ENCODE results near the gene GCNA. TPM values are rescaled to one million over a fixed set of nuclear protein-coding genes. Genes with fewer than 3 reads are reported as not detected.

GCNA gene
- total and polyA plus RNA-seq, 2 donors, result 2.8 to 4.5 TPM

DNA sequence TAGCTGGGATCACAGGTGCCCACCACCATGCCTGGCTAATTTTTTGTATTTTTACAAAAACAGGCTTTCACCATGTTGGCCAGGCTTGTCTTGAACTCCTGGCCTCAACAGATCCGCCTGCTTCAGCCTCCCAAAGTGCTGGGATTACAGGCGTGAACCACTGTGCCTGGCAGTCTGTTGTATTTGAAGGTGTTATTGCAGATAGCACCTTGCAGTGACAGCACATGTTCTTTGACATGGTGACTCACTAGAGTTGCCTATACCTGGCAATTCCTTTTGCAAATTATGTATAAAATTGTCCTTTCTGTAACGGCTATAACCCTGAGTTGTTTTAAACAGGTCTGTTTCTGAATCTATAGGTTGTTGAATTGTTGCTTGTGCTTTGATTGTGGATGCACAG lies 37.4 kb upstream of the GCNA start:
- Histone ChIP-seq H3K36me3 (ENCODE audit: control insufficient read depth in 2 of 2, insufficient read depth in 2 of 2, low read length in 1 of 2) (peaks cover 15 to 57% of the 10 kb centered on the region in 2 donors), H3K9me3 (ENCODE audit: control insufficient read depth in 2 of 2, insufficient read depth in 1 of 2, low read length in 1 of 2) (no peaks in the 10 kb centered on the region), H3K4me3 (ENCODE audit: low read length in 2 of 2) (no peak overlapping the region), H3K4me1 (ENCODE audit: control insufficient read depth in 2 of 2, insufficient read depth in 2 of 2, low read length in 2 of 2) (no peaks in the 10 kb centered on the region), H3K27ac (ENCODE audit: low read depth in 1 of 2, low read length in 1 of 2) (peak overlapping the region in 1 of 2 donors; percentile 5), H3K27me3 (ENCODE audit: control insufficient read depth in 2 of 2, insufficient read depth in 1 of 2, low read length in 1 of 2) (no peaks in the 10 kb centered on the region)
- 72% methylated on average over 3 of the region's 3 CpGs for WGBS
- DNase-seq (ENCODE audit: low read depth in 6 of 9, low spot score in 9 of 9), result no peak

DNA sequence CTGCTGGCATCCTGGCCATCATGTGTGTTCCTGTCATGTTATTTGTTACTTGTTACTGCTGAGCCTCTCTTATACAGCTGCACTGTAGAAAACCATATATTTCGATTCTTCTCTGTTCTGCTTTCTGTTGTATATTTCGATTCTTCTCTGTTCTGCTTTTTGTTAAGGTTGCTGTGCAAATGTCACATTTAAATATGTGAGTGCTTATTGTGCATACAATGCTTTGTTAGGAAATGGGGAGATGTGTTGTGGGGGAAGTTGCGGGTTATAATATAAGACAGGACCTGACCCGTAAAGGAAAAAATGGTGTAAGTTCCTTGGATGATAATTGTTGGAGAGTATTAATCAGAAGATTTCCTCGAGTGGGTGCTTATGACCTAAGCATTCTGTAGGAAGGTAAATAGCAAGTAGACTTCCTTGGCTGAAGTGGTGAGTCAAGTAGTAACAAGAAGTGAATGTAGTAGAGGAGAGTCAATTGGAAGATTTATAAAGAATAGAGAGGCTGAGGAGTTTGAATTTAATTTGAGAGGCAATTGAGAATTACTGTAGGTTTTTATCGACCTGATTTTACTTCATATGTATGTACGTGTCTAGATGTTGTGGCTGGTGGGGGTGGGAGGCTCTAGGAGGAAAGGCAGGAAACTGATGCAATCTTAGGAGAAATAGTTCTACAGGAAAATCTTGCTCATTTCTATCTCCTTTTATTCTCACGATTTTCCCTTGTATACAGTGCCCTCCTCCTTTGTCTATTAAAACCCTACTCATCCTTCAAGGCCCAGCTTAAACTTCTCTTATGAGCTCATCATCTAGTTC lies 36.8 kb upstream of the GCNA start:
- no peak overlapping the region for H3K4me3 ChIP-seq (ENCODE audit: low read length in 2 of 2)
- H3K27ac ChIP-seq (ENCODE audit: low read depth in 1 of 2, low read length in 1 of 2), result no peak overlapping the region
- H3K4me1 ChIP-seq (ENCODE audit: control insufficient read depth in 2 of 2, insufficient read depth in 2 of 2, low read length in 2 of 2), result no peaks in the 10 kb centered on the region
- DNase-seq (ENCODE audit: low read depth in 6 of 9, low spot score in 9 of 9), result no peak
- peaks cover 15 to 62% of the 10 kb centered on the region in 2 donors for H3K36me3 ChIP-seq (ENCODE audit: control insufficient read depth in 2 of 2, insufficient read depth in 2 of 2, low read length in 1 of 2)
- no peaks in the 10 kb centered on the region for H3K27me3 ChIP-seq (ENCODE audit: control insufficient read depth in 2 of 2, insufficient read depth in 1 of 2, low read length in 1 of 2)
- H3K9me3 ChIP-seq (ENCODE audit: control insufficient read depth in 2 of 2, insufficient read depth in 1 of 2, low read length in 1 of 2), result no peaks in the 10 kb centered on the region
- 30% methylated on average over 8 of the region's 8 CpGs for WGBS

DNA sequence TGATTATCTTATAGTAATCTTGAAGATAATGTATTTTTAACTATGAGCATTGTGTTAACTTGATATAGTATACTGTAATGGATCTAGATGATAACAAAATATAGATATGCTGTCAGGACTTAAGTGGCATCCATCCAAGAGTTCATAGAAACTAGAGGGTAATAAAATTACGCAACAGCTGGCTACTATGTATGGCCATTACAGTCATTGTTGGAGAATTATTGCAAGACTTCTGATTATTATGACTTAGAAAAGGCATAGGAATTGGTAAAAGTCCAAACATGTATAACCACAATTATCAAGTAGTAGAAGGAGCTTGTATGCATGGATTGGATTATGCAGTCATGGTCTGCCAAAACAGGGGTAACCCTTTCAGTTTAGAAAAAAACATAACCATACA lies 35.8 kb upstream of the GCNA start:
- Histone ChIP-seq H3K27me3 (ENCODE audit: control insufficient read depth in 2 of 2, insufficient read depth in 1 of 2, low read length in 1 of 2) (no peaks in the 10 kb centered on the region), H3K4me3 (ENCODE audit: low read length in 2 of 2) (no peak overlapping the region), H3K27ac (ENCODE audit: low read depth in 1 of 2, low read length in 1 of 2) (no peak overlapping the region), H3K9me3 (ENCODE audit: control insufficient read depth in 2 of 2, insufficient read depth in 1 of 2, low read length in 1 of 2) (no peaks in the 10 kb centered on the region), H3K4me1 (ENCODE audit: control insufficient read depth in 2 of 2, insufficient read depth in 2 of 2, low read length in 2 of 2) (no peaks in the 10 kb centered on the region), H3K36me3 (ENCODE audit: control insufficient read depth in 2 of 2, insufficient read depth in 2 of 2, low read length in 1 of 2) (peaks cover 22 to 71% of the 10 kb centered on the region in 2 donors)
- DNase-seq (ENCODE audit: low read depth in 6 of 9, low spot score in 9 of 9), result no peak
- 100% methylated on average over 1 of the region's 1 CpG for WGBS

DNA sequence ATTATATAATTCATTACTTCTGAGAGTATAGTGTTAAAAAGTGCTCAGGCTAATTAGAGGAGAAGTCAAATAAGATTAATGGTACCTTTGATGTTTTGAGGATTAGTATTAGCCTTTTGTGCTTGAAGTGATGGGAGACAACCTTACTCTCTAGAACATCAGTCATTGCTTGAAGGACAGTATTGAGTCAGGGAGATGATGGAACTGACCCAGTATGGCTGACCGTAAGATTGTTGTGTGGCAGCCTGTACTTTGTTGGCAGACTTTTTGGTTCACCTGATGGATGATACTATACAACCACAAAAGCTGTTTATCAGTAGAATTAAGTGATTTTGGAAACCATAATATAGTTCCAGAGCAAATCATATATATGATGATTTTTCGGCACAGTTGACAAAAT lies 35.4 kb upstream of the GCNA start:
- H3K4me1 ChIP-seq (ENCODE audit: control insufficient read depth in 2 of 2, insufficient read depth in 2 of 2, low read length in 2 of 2), result no peaks in the 10 kb centered on the region
- WGBS, result 97% methylated on average over 2 of the region's 2 CpGs

DNA sequence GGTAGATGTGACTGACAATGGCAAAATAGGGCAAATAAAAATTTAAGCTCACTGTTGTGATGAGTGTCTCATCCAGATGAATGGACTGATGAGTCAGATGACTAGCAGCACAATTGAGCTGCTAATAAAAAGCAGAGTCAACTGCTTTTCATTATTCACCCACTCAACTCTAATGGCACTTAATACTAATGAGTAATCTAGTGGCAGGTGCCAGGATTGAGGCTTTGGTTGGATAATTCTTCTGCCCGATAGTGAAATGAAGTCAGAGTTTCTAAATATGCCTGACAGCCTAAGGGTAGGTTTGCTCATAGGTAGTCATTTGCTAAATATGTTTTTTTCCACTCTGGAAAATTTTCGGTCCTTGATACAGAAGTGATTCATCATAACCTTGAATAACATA lies 34.9 kb upstream of the GCNA start:
- peaks cover 22 to 74% of the 10 kb centered on the region in 2 donors for H3K36me3 ChIP-seq (ENCODE audit: control insufficient read depth in 2 of 2, insufficient read depth in 2 of 2, low read length in 1 of 2)
- no peaks in the 10 kb centered on the region for H3K4me1 ChIP-seq (ENCODE audit: control insufficient read depth in 2 of 2, insufficient read depth in 2 of 2, low read length in 2 of 2)
- no peaks in the 10 kb centered on the region for H3K9me3 ChIP-seq (ENCODE audit: control insufficient read depth in 2 of 2, insufficient read depth in 1 of 2, low read length in 1 of 2)
- H3K27me3 ChIP-seq (ENCODE audit: control insufficient read depth in 2 of 2, insufficient read depth in 1 of 2, low read length in 1 of 2), result no peaks in the 10 kb centered on the region
- no peak for DNase-seq (ENCODE audit: low read depth in 6 of 9, low spot score in 9 of 9)
- 91% methylated on average over 2 of the region's 2 CpGs for WGBS
- H3K27ac ChIP-seq (ENCODE audit: low read depth in 1 of 2, low read length in 1 of 2), result no peak overlapping the region
- H3K4me3 ChIP-seq (ENCODE audit: low read length in 2 of 2), result no peak overlapping the region

More for the DNA sequence above, 35.4 kb upstream of the GCNA start:
- H3K9me3 ChIP-seq (ENCODE audit: control insufficient read depth in 2 of 2, insufficient read depth in 1 of 2, low read length in 1 of 2), result no peaks in the 10 kb centered on the region
- no peak overlapping the region for H3K4me3 ChIP-seq (ENCODE audit: low read length in 2 of 2)
- H3K27me3 ChIP-seq (ENCODE audit: control insufficient read depth in 2 of 2, insufficient read depth in 1 of 2, low read length in 1 of 2), result no peaks in the 10 kb centered on the region
- no peak overlapping the region for H3K27ac ChIP-seq (ENCODE audit: low read depth in 1 of 2, low read length in 1 of 2)
- peaks cover 23 to 71% of the 10 kb centered on the region in 2 donors for H3K36me3 ChIP-seq (ENCODE audit: control insufficient read depth in 2 of 2, insufficient read depth in 2 of 2, low read length in 1 of 2)
- no peak for DNase-seq (ENCODE audit: low read depth in 6 of 9, low spot score in 9 of 9)

DNA sequence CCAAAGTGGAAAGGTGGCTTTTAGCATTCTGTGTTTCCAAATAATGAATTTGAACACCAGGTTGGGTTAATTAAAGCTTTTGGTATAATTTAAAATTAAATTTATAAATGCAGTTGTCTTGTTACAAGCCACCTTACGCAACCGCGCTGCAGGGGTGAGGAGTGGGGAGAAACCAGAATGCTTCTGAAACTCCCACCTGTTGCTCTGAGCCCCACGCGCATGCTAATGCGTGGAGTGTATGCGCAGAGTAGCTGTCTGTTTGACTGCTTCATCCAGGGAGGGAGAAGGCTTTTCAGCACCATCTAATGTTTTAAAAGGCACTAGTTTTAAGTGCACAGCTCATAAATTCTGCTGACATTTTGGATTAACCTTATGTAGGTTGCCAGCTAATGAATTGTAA lies 32.9 kb upstream of the GCNA start:
- Histone ChIP-seq H3K4me3 (ENCODE audit: low read length in 2 of 2) (no peak overlapping the region), H3K27me3 (ENCODE audit: control insufficient read depth in 2 of 2, insufficient read depth in 1 of 2, low read length in 1 of 2) (no peaks in the 10 kb centered on the region), H3K27ac (ENCODE audit: low read depth in 1 of 2, low read length in 1 of 2) (no peak overlapping the region), H3K36me3 (ENCODE audit: control insufficient read depth in 2 of 2, insufficient read depth in 2 of 2, low read length in 1 of 2) (peaks cover 22 to 76% of the 10 kb centered on the region in 2 donors), H3K9me3 (ENCODE audit: control insufficient read depth in 2 of 2, insufficient read depth in 1 of 2, low read length in 1 of 2) (no peaks in the 10 kb centered on the region), H3K4me1 (ENCODE audit: control insufficient read depth in 2 of 2, insufficient read depth in 2 of 2, low read length in 2 of 2) (no peaks in the 10 kb centered on the region)
- 96% methylated on average over 7 of the region's 7 CpGs for WGBS
- peak in 1 of 9 donors; percentile 10 for DNase-seq (ENCODE audit: low read depth in 6 of 9, low spot score in 9 of 9)

DNA sequence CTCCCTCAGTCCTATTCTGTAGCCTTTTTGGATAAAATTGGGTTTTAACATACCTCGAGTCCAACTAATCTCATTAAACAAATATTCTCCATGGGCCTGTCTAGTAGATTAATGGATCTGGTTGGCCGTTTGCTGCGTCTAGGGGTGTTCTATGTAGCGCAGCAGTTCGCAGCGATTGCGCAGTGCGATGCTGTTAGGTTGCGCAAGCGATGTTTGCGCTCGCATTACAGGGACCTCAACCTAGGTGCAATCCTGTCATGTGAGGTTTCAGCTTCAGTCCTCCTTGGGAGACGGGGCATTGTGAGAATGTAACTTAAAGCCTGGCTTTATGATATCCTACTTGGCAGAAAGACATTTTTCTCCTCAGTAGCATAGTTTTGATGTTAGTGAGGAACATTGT lies 31.4 kb upstream of the GCNA start:
- H3K36me3 ChIP-seq (ENCODE audit: control insufficient read depth in 2 of 2, insufficient read depth in 2 of 2, low read length in 1 of 2), result peaks cover 22 to 74% of the 10 kb centered on the region in 2 donors
- no peaks in the 10 kb centered on the region for H3K27me3 ChIP-seq (ENCODE audit: control insufficient read depth in 2 of 2, insufficient read depth in 1 of 2, low read length in 1 of 2)
- H3K27ac ChIP-seq (ENCODE audit: low read depth in 1 of 2, low read length in 1 of 2), result no peak overlapping the region
- no peaks in the 10 kb centered on the region for H3K9me3 ChIP-seq (ENCODE audit: control insufficient read depth in 2 of 2, insufficient read depth in 1 of 2, low read length in 1 of 2)
- DNase-seq (ENCODE audit: low read depth in 6 of 9, low spot score in 9 of 9), result no peak
- no peak overlapping the region for H3K4me3 ChIP-seq (ENCODE audit: low read length in 2 of 2)
- WGBS, result 98% methylated on average over 13 of the region's 13 CpGs
- no peaks in the 10 kb centered on the region for H3K4me1 ChIP-seq (ENCODE audit: control insufficient read depth in 2 of 2, insufficient read depth in 2 of 2, low read length in 2 of 2)

DNA sequence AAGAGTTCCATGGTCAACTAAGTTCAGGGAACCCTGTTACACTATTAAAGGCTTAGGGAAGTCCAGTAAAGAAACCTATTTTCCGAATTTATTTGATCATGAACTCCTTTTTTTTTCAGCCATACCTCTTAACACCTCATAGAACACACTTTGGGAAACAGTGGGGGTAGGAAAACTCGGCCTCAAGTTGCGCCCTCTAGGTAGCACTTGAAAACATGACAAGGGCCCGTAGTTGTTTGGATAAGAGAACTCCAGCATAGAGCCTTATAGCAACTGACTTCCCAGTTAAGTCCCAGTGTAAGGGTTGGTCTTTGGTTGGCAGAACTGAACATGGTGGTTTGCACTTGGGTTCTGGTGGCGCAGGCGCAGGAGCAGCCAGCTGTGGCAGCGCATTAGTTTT lies 30.9 kb upstream of the GCNA start:
- Histone ChIP-seq H3K27me3 (ENCODE audit: control insufficient read depth in 2 of 2, insufficient read depth in 1 of 2, low read length in 1 of 2) (no peaks in the 10 kb centered on the region), H3K4me3 (ENCODE audit: low read length in 2 of 2) (no peak overlapping the region), H3K27ac (ENCODE audit: low read depth in 1 of 2, low read length in 1 of 2) (no peak overlapping the region), H3K4me1 (ENCODE audit: control insufficient read depth in 2 of 2, insufficient read depth in 2 of 2, low read length in 2 of 2) (no peaks in the 10 kb centered on the region), H3K36me3 (ENCODE audit: control insufficient read depth in 2 of 2, insufficient read depth in 2 of 2, low read length in 1 of 2) (peaks cover 22 to 72% of the 10 kb centered on the region in 2 donors), H3K9me3 (ENCODE audit: control insufficient read depth in 2 of 2, insufficient read depth in 1 of 2, low read length in 1 of 2) (no peaks in the 10 kb centered on the region)
- WGBS, result over 99% methylated on average over 7 of the region's 7 CpGs
- DNase-seq (ENCODE audit: low read depth in 6 of 9, low spot score in 9 of 9), result no peak

DNA sequence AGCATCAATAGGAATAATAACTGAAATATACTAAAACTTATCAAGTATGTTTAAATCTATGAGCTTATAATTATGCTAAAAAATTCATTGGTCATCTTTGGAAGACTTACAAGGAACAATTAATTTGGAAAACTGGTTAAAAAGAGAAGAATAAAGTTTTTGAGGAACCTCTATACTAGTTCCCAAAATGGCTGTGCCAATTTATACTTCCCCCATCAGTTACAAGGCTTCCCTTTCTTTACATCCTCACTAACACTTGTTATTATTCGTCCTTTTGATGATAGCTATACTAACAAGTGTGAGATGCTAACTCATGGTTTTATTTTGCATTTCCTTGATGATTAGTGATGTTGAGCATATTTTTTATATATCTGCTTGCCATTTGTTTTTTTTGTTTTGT lies 28.3 kb upstream of the GCNA start:
- WGBS, result 97% methylated on average over 1 of the region's 1 CpG
- no peaks in the 10 kb centered on the region for H3K4me1 ChIP-seq (ENCODE audit: control insufficient read depth in 2 of 2, insufficient read depth in 2 of 2, low read length in 2 of 2)
- no peaks in the 10 kb centered on the region for H3K27me3 ChIP-seq (ENCODE audit: control insufficient read depth in 2 of 2, insufficient read depth in 1 of 2, low read length in 1 of 2)
- peaks cover 15 to 62% of the 10 kb centered on the region in 2 donors for H3K36me3 ChIP-seq (ENCODE audit: control insufficient read depth in 2 of 2, insufficient read depth in 2 of 2, low read length in 1 of 2)
- no peak overlapping the region for H3K4me3 ChIP-seq (ENCODE audit: low read length in 2 of 2)
- no peak overlapping the region for H3K27ac ChIP-seq (ENCODE audit: low read depth in 1 of 2, low read length in 1 of 2)
- no peak for DNase-seq (ENCODE audit: low read depth in 6 of 9, low spot score in 9 of 9)
- H3K9me3 ChIP-seq (ENCODE audit: control insufficient read depth in 2 of 2, insufficient read depth in 1 of 2, low read length in 1 of 2), result no peaks in the 10 kb centered on the region

Measured in thymus (tissue), 11 donors.